Neural progenitor cell (in vitro differentiated cells): ENCODE measurements around the gene CEP128. TPM values are rescaled to one million over a fixed set of nuclear protein-coding genes. Genes with fewer than 3 reads are reported as not detected.

Experiments
- DNase-seq: peaks from one replicate; pipeline ENCODE4 v3.0.0-alpha.2; 2016; ENCODE audit warnings: low spot score
- H2AFZ ChIP-seq: fragments of 200-600 bp; sonication (generic); replicated peaks from 2 replicates; pipeline ENCODE4 v1.6.1; 2016; ENCODE audit warnings: antibody characterized with exemption
- H3F3A ChIP-seq: fragments of 200-600 bp; sonication (generic); 2 replicates; pipeline ENCODE4 v1.6.1; 2016; ENCODE audit warnings: antibody characterized with exemption, low read depth
- H3K27ac ChIP-seq: fragments of 200-600 bp; sonication (generic); 2 replicates; pipeline ENCODE4 v1.5.1; 2016; ENCODE audit warnings: mild to moderate bottlenecking
- H3K27me3 ChIP-seq: fragments of 200-600 bp; sonication (generic); 2 replicates; pipeline ENCODE4 v1.6.1; 2016; ENCODE audit warnings: mild to moderate bottlenecking, moderate library complexity
- H3K36me3 ChIP-seq: fragments of 200-600 bp; sonication (generic); 2 replicates; pipeline ENCODE4 v1.5.1; 2016
- H3K4me1 ChIP-seq: fragments of 200-600 bp; sonication (generic); 2 replicates; pipeline ENCODE4 v1.6.1; 2016; ENCODE audit warnings: mixed run types
- H3K4me2 ChIP-seq: fragments of 200-600 bp; sonication (generic); 2 replicates; pipeline ENCODE4 v1.6.1; 2016
- H3K4me3 ChIP-seq: fragments of 200-600 bp; sonication (generic); 2 replicates; pipeline ENCODE4 v1.5.1; 2016
- H3K79me2 ChIP-seq: fragments of 200-600 bp; sonication (generic); 2 replicates; pipeline ENCODE4 v1.6.1; 2016; ENCODE audit warnings: low read depth
- H3K9ac ChIP-seq: fragments of 200-600 bp; sonication (generic); 2 replicates; pipeline ENCODE4 v1.6.1; 2016
- H3K9me3 ChIP-seq: fragments of 200-600 bp; sonication (generic); 2 replicates; pipeline ENCODE4 v1.5.1; 2016; ENCODE audit warnings: low read depth
- H4K20me1 ChIP-seq: fragments of 200-600 bp; sonication (generic); 2 replicates; pipeline ENCODE4 v1.6.1; 2016; ENCODE audit warnings: low read depth
- H3K27ac Mint-ChIP-seq: 3 replicates; pipeline ENCODE4 v1.8.0; 2021; ENCODE audit warnings: mixed read lengths
- H3K27me3 Mint-ChIP-seq: 2 replicates; pipeline ENCODE4 v1.8.0; 2022; ENCODE audit warnings: low read depth, mild to moderate bottlenecking, inconsistent platforms, moderate library complexity, mixed read lengths; ENCODE audit not compliant: insufficient read depth
- H3K36me3 Mint-ChIP-seq: 3 replicates; pipeline ENCODE4 v1.8.0; 2021; ENCODE audit warnings: mixed read lengths
- H3K4me1 Mint-ChIP-seq: 3 replicates; pipeline ENCODE4 v1.8.0; 2021; ENCODE audit warnings: mixed read lengths
- H3K4me3 Mint-ChIP-seq: 3 replicates; pipeline ENCODE4 v1.8.0; 2021; ENCODE audit warnings: mild to moderate bottlenecking, moderate library complexity, mixed read lengths
- H3K9me3 Mint-ChIP-seq: 3 replicates; pipeline ENCODE4 v1.8.0; 2020; ENCODE audit warnings: mixed read lengths
- EZH2 ChIP-seq: fragments of 200-600 bp; sonication (generic); IDR thresholded peaks from 2 replicates; pipeline ENCODE4 v1.6.1; 2017; ENCODE audit warnings: antibody characterized with exemption, mild to moderate bottlenecking, moderate library complexity
- EZH2phosphoT487 ChIP-seq: fragments of 200-600 bp; sonication (generic); IDR thresholded peaks from 2 replicates; pipeline ENCODE4 v1.6.1; 2017; ENCODE audit warnings: antibody characterized with exemption
- total RNA-seq: library from RNA; depleted of rRNA; stranded (reverse); fragments of >200 nt; gene quantifications from 2 replicates; pipeline ENCODE4 v1.2.3, GENCODE V29; 2015; ENCODE audit warnings: low replicate concordance
- TF ChIP-seq, protein P1 (sequence below): fragments of 200-600 bp; sonication (generic); IDR thresholded peaks from 2 replicates; pipeline ENCODE4 v1.5.1; 2017; ENCODE audit warnings: antibody characterized with exemption, mild to moderate bottlenecking

The CEP128 gene
- total RNA-seq, 1 donor from 2014 or later: 12.1 TPM

GRCh38 chr14:80787876-80788275, 153.7 kb downstream of the CEP128 start:
- H3K4me1 Mint-ChIP-seq: no peaks in the 10 kb centered on the region
- H3K79me2 ChIP-seq: no peaks in the 10 kb centered on the region
- H3K9ac ChIP-seq: no peak overlapping the region
- H3K4me3 Mint-ChIP-seq: no peak overlapping the region
- H2AFZ ChIP-seq: no peak overlapping the region
- no peaks in the 10 kb centered on the region for H4K20me1 ChIP-seq
- H3F3A ChIP-seq: no peaks in the 10 kb centered on the region
- no peaks in the 10 kb centered on the region for H3K9me3 ChIP-seq
- no peaks in the 10 kb centered on the region for H3K27me3 ChIP-seq
- peaks cover 2% of the 10 kb centered on the region for H3K36me3 Mint-ChIP-seq
- DNase-seq: no peak
- H3K36me3 ChIP-seq: no peaks in the 10 kb centered on the region
- no peak for TF ChIP-seq EZH2
- TF ChIP-seq, protein P1, sequence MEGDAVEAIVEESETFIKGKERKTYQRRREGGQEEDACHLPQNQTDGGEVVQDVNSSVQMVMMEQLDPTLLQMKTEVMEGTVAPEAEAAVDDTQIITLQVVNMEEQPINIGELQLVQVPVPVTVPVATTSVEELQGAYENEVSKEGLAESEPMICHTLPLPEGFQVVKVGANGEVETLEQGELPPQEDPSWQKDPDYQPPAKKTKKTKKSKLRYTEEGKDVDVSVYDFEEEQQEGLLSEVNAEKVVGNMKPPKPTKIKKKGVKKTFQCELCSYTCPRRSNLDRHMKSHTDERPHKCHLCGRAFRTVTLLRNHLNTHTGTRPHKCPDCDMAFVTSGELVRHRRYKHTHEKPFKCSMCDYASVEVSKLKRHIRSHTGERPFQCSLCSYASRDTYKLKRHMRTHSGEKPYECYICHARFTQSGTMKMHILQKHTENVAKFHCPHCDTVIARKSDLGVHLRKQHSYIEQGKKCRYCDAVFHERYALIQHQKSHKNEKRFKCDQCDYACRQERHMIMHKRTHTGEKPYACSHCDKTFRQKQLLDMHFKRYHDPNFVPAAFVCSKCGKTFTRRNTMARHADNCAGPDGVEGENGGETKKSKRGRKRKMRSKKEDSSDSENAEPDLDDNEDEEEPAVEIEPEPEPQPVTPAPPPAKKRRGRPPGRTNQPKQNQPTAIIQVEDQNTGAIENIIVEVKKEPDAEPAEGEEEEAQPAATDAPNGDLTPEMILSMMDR: no peak
- no peak for TF ChIP-seq EZH2phosphoT487
- no peaks in the 10 kb centered on the region for H3K9me3 Mint-ChIP-seq
- H3K27ac ChIP-seq: no peak overlapping the region
- no peak overlapping the region for H3K27ac Mint-ChIP-seq
- no peaks in the 10 kb centered on the region for H3K27me3 Mint-ChIP-seq
- peaks cover 4% of the 10 kb centered on the region for H3K4me1 ChIP-seq
- no peak overlapping the region for H3K4me2 ChIP-seq
- H3K4me3 ChIP-seq: no peak overlapping the region

- DNase-seq: no peak
- no peaks in the 10 kb centered on the region for H3K79me2 ChIP-seq
- Mint-ChIP-seq H3K4me1 (no peaks in the 10 kb centered on the region), H3K9me3 (no peaks in the 10 kb centered on the region), H3K27me3 (no peaks in the 10 kb centered on the region), H3K4me3 (no peak overlapping the region), H3K27ac (no peak overlapping the region), H3K36me3 (no peaks in the 10 kb centered on the region)
- no peaks in the 10 kb centered on the region for H3F3A ChIP-seq
- H3K27ac ChIP-seq: no peak overlapping the region
- H3K9me3 ChIP-seq: no peaks in the 10 kb centered on the region
- no peaks in the 10 kb centered on the region for H3K36me3 ChIP-seq
- H3K27me3 ChIP-seq: no peaks in the 10 kb centered on the region
- no peak overlapping the region for H3K4me3 ChIP-seq
- no peak overlapping the region for H2AFZ ChIP-seq
- H3K9ac ChIP-seq: no peak overlapping the region
- H3K4me1 ChIP-seq: no peaks in the 10 kb centered on the region
- H3K4me2 ChIP-seq: no peak overlapping the region
- no peaks in the 10 kb centered on the region for H4K20me1 ChIP-seq
- TF ChIP-seq, protein P1: no peak
- TF ChIP-seq EZH2: no peak
- no peak for TF ChIP-seq EZH2phosphoT487
Measured at GRCh38 chr14:80784820-80785219, 156.7 kb downstream of the CEP128 start.

DNA sequence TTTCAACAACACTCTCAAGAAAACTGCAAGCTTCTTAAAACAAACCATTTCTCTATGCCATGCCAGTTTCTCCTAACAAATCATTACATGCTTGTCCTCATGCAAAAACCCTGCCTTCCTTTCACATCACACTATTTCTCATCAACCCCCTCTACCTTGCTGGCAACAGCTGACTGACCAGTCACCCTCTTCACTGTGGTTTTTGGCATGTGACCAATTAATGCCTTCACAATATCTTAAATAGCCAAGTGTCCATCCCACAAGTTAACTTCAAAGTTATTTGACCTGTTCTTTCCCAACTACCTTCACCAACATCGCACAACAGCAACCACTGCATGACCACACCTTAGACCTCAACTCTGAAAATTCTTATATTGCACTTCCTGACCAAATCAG, 159.6 kb downstream of the CEP128 start:
- H3K4me1 Mint-ChIP-seq: no peaks in the 10 kb centered on the region
- no peaks in the 10 kb centered on the region for H3K36me3 Mint-ChIP-seq
- H3F3A ChIP-seq: no peaks in the 10 kb centered on the region
- H3K27ac ChIP-seq: no peak overlapping the region
- no peak for DNase-seq
- no peaks in the 10 kb centered on the region for H3K9me3 Mint-ChIP-seq
- no peak overlapping the region for H3K9ac ChIP-seq
- no peak overlapping the region for H3K4me3 ChIP-seq
- H3K4me3 Mint-ChIP-seq: no peak overlapping the region
- no peaks in the 10 kb centered on the region for H3K79me2 ChIP-seq
- no peak overlapping the region for H3K4me2 ChIP-seq
- no peaks in the 10 kb centered on the region for H3K36me3 ChIP-seq
- H3K27ac Mint-ChIP-seq: no peak overlapping the region
- no peaks in the 10 kb centered on the region for H3K9me3 ChIP-seq
- no peaks in the 10 kb centered on the region for H4K20me1 ChIP-seq
- no peaks in the 10 kb centered on the region for H3K27me3 ChIP-seq
- peaks cover 2% of the 10 kb centered on the region for H3K27me3 Mint-ChIP-seq
- H3K4me1 ChIP-seq: no peaks in the 10 kb centered on the region
- TF ChIP-seq EZH2phosphoT487 (no peak), EZH2 (no peak)
- TF ChIP-seq, protein P1: no peak
- no peak overlapping the region for H2AFZ ChIP-seq

GRCh38 chr14:80780500-80780899, 161.0 kb downstream of the CEP128 start:
- Histone ChIP-seq H3K4me3 (no peak overlapping the region), H2AFZ (no peak overlapping the region), H4K20me1 (no peaks in the 10 kb centered on the region), H3K4me2 (no peak overlapping the region), H3K4me1 (no peaks in the 10 kb centered on the region), H3F3A (no peaks in the 10 kb centered on the region), H3K36me3 (no peaks in the 10 kb centered on the region), H3K27me3 (no peaks in the 10 kb centered on the region), H3K27ac (no peak overlapping the region), H3K79me2 (no peaks in the 10 kb centered on the region), H3K9me3 (no peaks in the 10 kb centered on the region), H3K9ac (no peak overlapping the region)
- DNase-seq: no peak
- Mint-ChIP-seq H3K27ac (no peak overlapping the region), H3K9me3 (no peaks in the 10 kb centered on the region), H3K4me1 (no peaks in the 10 kb centered on the region), H3K27me3 (peaks cover 2% of the 10 kb centered on the region), H3K4me3 (no peak overlapping the region), H3K36me3 (no peaks in the 10 kb centered on the region)
- TF ChIP-seq EZH2phosphoT487 (no peak), EZH2 (no peak)
- TF ChIP-seq, protein P1: no peak
